Natural killer cell treated with Interleukin-12 subunit alpha and Interleukin-12 subunit beta and Interleukin-15 and Interleukin-18, amount 100 ng/mL, for 72 hours (primary cell): ENCODE data around the gene PNMA8A. TPM values are rescaled to one million over a fixed set of nuclear protein-coding genes. Genes with fewer than 3 reads are reported as not detected.

Experiments used
- ATAC-seq, 2 donors: fragments of 150-1000 bp; cut with Tn5 transposase in 1 of 2; sonication (Bioruptor Pico), chemical (Tn5 transposase) in 1 of 2; 2 replicates each; pipeline ENCODE4 v1.10.0; 2021
- DNase-seq: peaks from one replicate; pipeline ENCODE4 v3.0.0; 2022; ENCODE audit warnings: low spot score
- H3K27ac Mint-ChIP-seq, 2 donors: 1 replicate in 1 of 2; 2 replicates in 1 of 2; pipeline ENCODE4 v1.8.0; 2022; ENCODE audit warnings: mixed read lengths in 2 of 2, mild to moderate bottlenecking in 1 of 2, moderate library complexity in 1 of 2
- H3K27me3 Mint-ChIP-seq, 2 donors: 1 replicate in 1 of 2; 2 replicates in 1 of 2; pipeline ENCODE4 v1.8.0; 2022; ENCODE audit warnings: mixed read lengths in 2 of 2
- H3K36me3 Mint-ChIP-seq: one replicate; pipeline ENCODE4 v1.8.0; 2022; ENCODE audit warnings: mixed read lengths
- H3K4me1 Mint-ChIP-seq, 2 donors: 1 replicate in 1 of 2; 2 replicates in 1 of 2; pipeline ENCODE4 v1.8.0; 2022; ENCODE audit warnings: low read depth in 2 of 2, mixed read lengths in 2 of 2, mild to moderate bottlenecking in 1 of 2
- H3K4me3 Mint-ChIP-seq: one replicate; pipeline ENCODE4 v1.8.0; 2022; ENCODE audit warnings: mixed read lengths
- H3K9me3 Mint-ChIP-seq: 2 replicates; pipeline ENCODE4 v1.8.0; 2022; ENCODE audit warnings: mixed read lengths
- total RNA-seq, 2 donors: library from RNA; stranded (reverse); gene quantifications; one replicate each; pipeline ENCODE4 v1.2.3, GENCODE V29; 2022

Gene PNMA8A
- total RNA-seq, 2 donors from 2014 or later: not detected

- no peaks in the 10 kb centered on the region for H3K36me3 Mint-ChIP-seq
- peaks cover 23 to 31% of the 10 kb centered on the region in 2 donors for H3K4me1 Mint-ChIP-seq
- peak overlapping the region; percentile 48 for H3K4me3 Mint-ChIP-seq
- ATAC-seq (no peak), DNase-seq (no peak)
- peaks cover 40 to 44% of the 10 kb centered on the region in 2 donors for H3K27me3 Mint-ChIP-seq
- H3K9me3 Mint-ChIP-seq: no peaks in the 10 kb centered on the region
- H3K27ac Mint-ChIP-seq: no peak overlapping the region
These were observed 45.3 kb downstream of the PNMA8A start for GRCh38 chr19:46426035-46426505.

GRCh38 chr19:46423188-46423587, 48.2 kb downstream of the PNMA8A start:
- Mint-ChIP-seq H3K36me3 (no peaks in the 10 kb centered on the region), H3K27me3 (peaks cover 33 to 44% of the 10 kb centered on the region in 2 donors), H3K4me1 (peaks cover 10 to 21% of the 10 kb centered on the region in 2 donors), H3K4me3 (no peak overlapping the region), H3K27ac (no peak overlapping the region), H3K9me3 (no peaks in the 10 kb centered on the region)
- DNase-seq (no peak), ATAC-seq (no peak)

GRCh38 chr19:46422344-46422743, 49.0 kb downstream of the PNMA8A start:
- Mint-ChIP-seq H3K27ac (no peak overlapping the region), H3K27me3 (peaks cover 26 to 35% of the 10 kb centered on the region in 2 donors), H3K9me3 (no peaks in the 10 kb centered on the region), H3K36me3 (no peaks in the 10 kb centered on the region), H3K4me1 (peaks cover 8 to 13% of the 10 kb centered on the region in 2 donors), H3K4me3 (no peak overlapping the region)
- DNase-seq (no peak), ATAC-seq (no peak)

- no peaks in the 10 kb centered on the region for H3K4me1 Mint-ChIP-seq
- no peaks in the 10 kb centered on the region for H3K9me3 Mint-ChIP-seq
- DNase-seq (no peak), ATAC-seq (no peak)
- H3K27me3 Mint-ChIP-seq: peaks cover 24 to 37% of the 10 kb centered on the region in 2 donors
- H3K36me3 Mint-ChIP-seq: no peaks in the 10 kb centered on the region
- H3K4me3 Mint-ChIP-seq: no peak overlapping the region
- no peak overlapping the region for H3K27ac Mint-ChIP-seq
These were observed 51.3 kb downstream of the PNMA8A start for GRCh38 chr19:46420056-46420455.

Other genes starting within 250 kb of the PNMA8A start
- gene IGFL1, start 241.8 kb downstream of the PNMA8A start, total RNA-seq: not detected
- gene HIF3A, start 174.5 kb downstream of the PNMA8A start, total RNA-seq: not detected
- gene PPP5C, start 124.5 kb downstream of the PNMA8A start, total RNA-seq: 100 to 1,000 TPM in 1 of 2 donors, 10 to 100 TPM in 1; 87.4 to 153 TPM
- gene CCDC8, start 58.0 kb downstream of the PNMA8A start, total RNA-seq: not detected
- not detected for gene PNMA8C, start 42.6 kb downstream of the PNMA8A start, total RNA-seq
- not detected for gene PNMA8B, start 24.3 kb upstream of the PNMA8A start, total RNA-seq
- gene CALM3, start 129.8 kb upstream of the PNMA8A start, total RNA-seq: 100 to 1,000 TPM; 305 to 309 TPM
- 1 to 10 TPM in 1 of 2 donors, under 1 TPM in 1; 0.31 to 1.7 TPM for gene PTGIR, start 153.5 kb upstream of the PNMA8A start, total RNA-seq
- 1 to 10 TPM in 1 of 2 donors, not detected in 1; 3.0 TPM for gene GNG8, start 164.6 kb upstream of the PNMA8A start, total RNA-seq
- under 1 TPM in 1 of 2 donors, not detected in 1; 0.36 TPM for gene DACT3, start 189.6 kb upstream of the PNMA8A start, total RNA-seq
- gene PRKD2, start 245.6 kb upstream of the PNMA8A start, total RNA-seq: 10 to 100 TPM; 82.3 to 100.0 TPM